Tibial nerve (tissue), 4 donors: ENCODE measurements around the gene MT2A. TPM values are rescaled to one million over a fixed set of nuclear protein-coding genes. Genes with fewer than 3 reads are reported as not detected.

Experiments
- DNase-seq, 2 donors: peaks; one replicate each; pipeline ENCODE4 v3.0.0-alpha.2; 2019; ENCODE audit warnings: low spot score in 2 of 2
- H3K27ac ChIP-seq, 4 donors: fragments of 200-600 bp; sonication (generic) in 3 of 4; one replicate each; pipeline ENCODE4 v1.5.1; 2017 to 2019; ENCODE audit warnings: mild to moderate bottlenecking in 1 of 4
- H3K27me3 ChIP-seq, 2 donors: fragments of 200-600 bp; sonication (generic) in 1 of 2; one replicate each; pipeline versions ENCODE4 v1.5.1 to v1.6.0; 2017 to 2019
- H3K36me3 ChIP-seq, 3 donors: fragments of 200-600 bp; sonication (generic); one replicate each; pipeline ENCODE4 v1.5.1; 2018 to 2019
- H3K4me1 ChIP-seq, 4 donors: fragments of 200-600 bp; sonication (generic) in 3 of 4; one replicate each; pipeline ENCODE4 v1.5.1; 2017 to 2019
- H3K4me3 ChIP-seq, 4 donors: fragments of 200-600 bp; sonication (generic) in 3 of 4; one replicate each; pipeline ENCODE4 v1.5.1; 2017 to 2019; ENCODE audit warnings: mild to moderate bottlenecking in 1 of 4, moderate library complexity in 1 of 4
- H3K9me3 ChIP-seq, 4 donors: fragments of 200-600 bp; sonication (generic) in 3 of 4; one replicate each; pipeline ENCODE4 v1.5.1; 2017 to 2019
- EP300 ChIP-seq, 2 donors: sonication (generic); formaldehyde crosslinking; IDR thresholded peaks; one replicate each; pipeline ENCODE4 v1.6.1; 2017; ENCODE audit warnings: antibody characterized with exemption in 2 of 2, mild to moderate bottlenecking in 1 of 2
- POLR2A ChIP-seq, 2 donors: fragments of 450-650 bp; IDR thresholded peaks; one replicate each; pipeline ENCODE4 v1.6.1; 2017; ENCODE audit warnings: antibody characterized with exemption in 2 of 2, mild to moderate bottlenecking in 2 of 2, moderate library complexity in 2 of 2
- WGBS, 2 donors: methylation state at CpG; one replicate each; pipeline ENCODE4 v1.1.5; 2018; 5-methylcytosine and 5-hydroxymethylcytosine counted together
- total RNA-seq, 4 donors: library from RNA; depleted of rRNA; stranded (reverse); fragments of >200 nt; gene quantifications; one replicate each; pipeline ENCODE4 v1.1.0, GENCODE V29; 2016
- TF ChIP-seq, protein P1 (sequence below), 5 experiments: fragments of 200-600 bp in 3 of 5; fragments of 450-650 bp in 2 of 5; sonication (generic) in 3 of 5; IDR thresholded peaks; one replicate each; pipeline ENCODE4 v1.5.1; 2016 to 2019; ENCODE audit warnings: antibody characterized with exemption in 5 of 5, mild to moderate bottlenecking in 3 of 5, moderate library complexity in 2 of 5

Gene MT2A
- total RNA-seq, 4 donors from 2014 or later = 154 to 612 (median 354) TPM

DNA sequence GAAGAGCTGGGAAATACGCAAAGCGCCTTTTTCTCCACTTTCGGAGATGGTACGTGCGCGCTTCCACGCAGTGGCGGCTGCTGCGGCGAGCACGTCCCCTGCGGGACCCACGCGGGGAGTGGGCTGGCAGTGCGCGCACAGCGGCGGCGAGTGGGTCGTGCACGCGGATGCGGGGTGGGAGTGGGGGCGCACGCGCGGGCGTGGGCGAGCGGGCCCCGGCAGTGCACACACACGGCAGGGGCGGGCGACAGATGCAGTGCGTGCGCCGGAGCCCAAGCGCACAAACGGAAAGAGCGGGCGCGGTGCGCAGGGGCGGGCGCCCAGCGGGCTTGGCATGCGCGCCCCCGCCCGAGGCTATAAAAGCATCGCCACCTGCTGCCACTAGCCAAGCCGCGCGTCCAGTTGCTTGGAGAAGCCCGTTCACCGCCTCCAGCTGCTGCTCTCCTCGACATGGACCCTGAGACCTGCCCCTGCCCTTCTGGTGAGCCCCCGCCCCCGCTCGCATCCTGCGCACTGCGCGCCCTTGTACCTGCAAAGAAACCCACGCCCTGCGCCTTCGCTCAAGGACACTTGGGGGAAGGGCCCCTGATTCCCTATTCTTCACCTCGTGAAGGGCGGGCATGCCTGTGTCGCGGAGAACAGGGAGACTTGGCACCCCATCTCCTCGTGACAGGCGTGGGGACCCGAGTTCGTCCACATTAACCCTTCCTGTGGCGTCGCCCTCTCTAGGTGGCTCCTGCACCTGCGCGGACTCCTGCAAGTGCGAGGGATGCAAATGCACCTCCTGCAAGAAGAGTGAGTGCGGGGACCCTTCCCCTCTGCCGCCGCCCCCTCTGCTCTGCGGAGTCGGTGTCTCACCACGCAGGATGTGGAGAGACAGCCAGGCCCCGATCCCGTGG is 19.0 kb upstream of the MT2A start, which contains the start of gene MT3:
TSS of gene MT3 (plus strand) at position 388 of the 899 bp plus-strand sequence. CDS start at position 451, 63 bp downstream.
- DNase-seq = no peak
- Histone ChIP-seq H3K4me1 (peaks cover 0 to 22% (median 4%) of the 10 kb centered on the region in 4 donors), H3K27me3 (peaks cover 0 to 26% of the 10 kb centered on the region in 2 donors), H3K36me3 (no peaks in the 10 kb centered on the region), H3K27ac (peak within 1 kb of the TSS; percentile 61 to 87 (median 78)), H3K9me3 (no peaks in the 10 kb centered on the region), H3K4me3 (peak within 1 kb of the TSS; percentile 33 to 65 (median 36))
- TF ChIP-seq, protein P1, sequence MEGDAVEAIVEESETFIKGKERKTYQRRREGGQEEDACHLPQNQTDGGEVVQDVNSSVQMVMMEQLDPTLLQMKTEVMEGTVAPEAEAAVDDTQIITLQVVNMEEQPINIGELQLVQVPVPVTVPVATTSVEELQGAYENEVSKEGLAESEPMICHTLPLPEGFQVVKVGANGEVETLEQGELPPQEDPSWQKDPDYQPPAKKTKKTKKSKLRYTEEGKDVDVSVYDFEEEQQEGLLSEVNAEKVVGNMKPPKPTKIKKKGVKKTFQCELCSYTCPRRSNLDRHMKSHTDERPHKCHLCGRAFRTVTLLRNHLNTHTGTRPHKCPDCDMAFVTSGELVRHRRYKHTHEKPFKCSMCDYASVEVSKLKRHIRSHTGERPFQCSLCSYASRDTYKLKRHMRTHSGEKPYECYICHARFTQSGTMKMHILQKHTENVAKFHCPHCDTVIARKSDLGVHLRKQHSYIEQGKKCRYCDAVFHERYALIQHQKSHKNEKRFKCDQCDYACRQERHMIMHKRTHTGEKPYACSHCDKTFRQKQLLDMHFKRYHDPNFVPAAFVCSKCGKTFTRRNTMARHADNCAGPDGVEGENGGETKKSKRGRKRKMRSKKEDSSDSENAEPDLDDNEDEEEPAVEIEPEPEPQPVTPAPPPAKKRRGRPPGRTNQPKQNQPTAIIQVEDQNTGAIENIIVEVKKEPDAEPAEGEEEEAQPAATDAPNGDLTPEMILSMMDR (IDR thresholded peaks at IDR 0.05) = peak in 1 of 5 experiments; percentile 43
- TF ChIP-seq EP300 (IDR thresholded peaks at IDR 0.05) (peak in 1 of 2 donors; percentile 85), POLR2A (IDR thresholded peaks at IDR 0.05) (peak; percentile 60 to 75)
- WGBS, 2 donors = 3 to 7% methylated on average over 47 to 71 of the region's 87 CpGs

DNA sequence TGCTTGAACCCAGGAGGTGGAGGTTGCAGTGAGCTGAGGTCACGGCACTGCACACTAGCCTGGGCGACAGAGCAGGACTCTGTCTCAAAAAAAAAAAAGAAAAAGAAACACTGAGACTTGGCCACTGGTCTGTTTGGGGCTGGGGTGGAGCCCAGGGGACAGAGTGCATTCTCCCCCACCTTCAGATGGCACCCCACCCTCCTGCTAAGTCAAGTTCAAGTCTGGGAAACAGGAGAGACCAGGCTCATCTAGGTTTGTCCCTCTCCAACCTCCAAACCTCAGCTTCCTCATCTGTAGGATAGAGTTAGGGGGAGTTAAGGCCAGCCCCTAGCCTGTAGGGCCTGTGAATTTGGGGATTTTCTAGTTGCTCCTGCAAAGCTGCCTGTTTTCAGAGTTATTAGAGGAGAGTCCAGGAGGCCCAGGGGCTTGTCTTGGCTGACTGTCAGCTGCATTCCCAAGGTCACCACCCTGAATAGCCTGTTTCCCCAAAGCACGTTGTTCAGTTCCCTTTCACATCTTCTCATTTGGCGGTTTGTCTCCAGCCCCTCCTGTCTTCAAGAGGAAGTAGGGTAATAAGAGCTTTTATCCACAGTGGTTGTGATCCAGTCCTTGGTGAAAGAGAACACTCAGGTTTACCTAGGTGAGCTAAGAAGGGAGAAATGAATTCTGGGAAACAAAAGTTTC is 16.9 kb upstream of the MT2A start:
- Histone ChIP-seq H3K4me1 (peaks cover 0 to 22% (median 4%) of the 10 kb centered on the region in 4 donors), H3K36me3 (no peaks in the 10 kb centered on the region), H3K27me3 (peaks cover 0 to 26% of the 10 kb centered on the region in 2 donors), H3K9me3 (no peaks in the 10 kb centered on the region), H3K4me3 (no peak overlapping the region), H3K27ac (peak overlapping the region in 1 of 4 donors; percentile 87)
- no peak for DNase-seq
- WGBS, 2 donors = 53% methylated on average over 4 of the region's 4 CpGs
- TF ChIP-seq, protein P1 (IDR thresholded peaks at IDR 0.05) = no peak
- TF ChIP-seq POLR2A (IDR thresholded peaks at IDR 0.05) (no peak), EP300 (IDR thresholded peaks at IDR 0.05) (no peak)

DNA sequence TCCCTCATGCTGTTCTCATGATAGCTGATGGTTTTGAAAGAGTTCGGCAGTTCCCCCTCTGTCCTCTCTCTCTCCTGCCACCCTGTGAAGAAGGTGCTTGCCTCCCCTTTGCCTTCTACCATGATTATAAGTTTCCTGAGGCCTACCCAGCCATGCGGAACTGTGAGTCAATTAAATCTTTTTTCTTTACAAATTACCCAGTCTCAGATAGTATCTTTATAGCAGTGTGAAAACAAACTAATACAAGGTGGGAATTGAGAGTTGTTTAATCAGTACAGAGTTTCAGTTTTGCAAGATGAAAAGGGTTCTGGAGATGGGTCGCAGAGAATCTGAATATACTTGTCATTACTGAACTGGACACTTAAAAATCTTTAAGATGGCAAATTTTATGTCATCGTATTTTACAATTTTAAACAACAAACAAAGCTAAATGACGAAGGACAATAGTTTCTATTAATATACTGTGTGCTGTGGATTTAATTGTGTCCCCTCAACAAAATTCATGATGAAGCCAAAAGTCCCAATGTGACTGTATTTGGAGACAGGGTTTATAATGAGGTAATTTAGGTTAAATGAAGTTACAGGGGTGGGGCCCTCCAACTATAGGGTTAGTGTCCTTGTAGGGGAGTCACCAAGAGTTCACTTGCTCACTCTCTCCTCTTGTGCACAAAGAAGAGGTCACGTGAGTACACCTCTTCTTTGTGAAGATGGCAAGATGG is 14.7 kb upstream of the MT2A start:
- 76 to 94% methylated on average over 6 of the region's 6 CpGs for WGBS, 2 donors
- TF ChIP-seq, protein P1 (IDR thresholded peaks at IDR 0.05) = no peak
- TF ChIP-seq EP300 (IDR thresholded peaks at IDR 0.05) (no peak), POLR2A (IDR thresholded peaks at IDR 0.05) (no peak)

DNA sequence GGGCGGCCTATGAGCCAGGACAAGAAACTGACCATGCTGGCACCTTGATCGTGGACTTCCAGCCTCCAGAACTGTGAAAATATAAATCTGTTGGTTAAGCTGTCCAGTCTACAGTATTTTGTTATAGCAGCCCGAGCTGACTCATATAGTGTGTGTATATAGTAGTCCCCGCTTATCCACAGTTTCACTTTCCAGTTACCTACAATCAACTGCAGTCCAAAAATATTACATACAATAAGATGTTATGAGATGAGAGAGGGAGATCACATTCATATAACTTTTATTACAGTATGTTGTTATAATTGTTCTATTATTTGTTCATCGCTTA is 14.1 kb upstream of the MT2A start:
- DNase-seq = no peak
- Histone ChIP-seq H3K36me3 (no peaks in the 10 kb centered on the region), H3K4me3 (no peak overlapping the region), H3K27ac (no peak overlapping the region), H3K27me3 (peaks cover 0 to 11% of the 10 kb centered on the region in 2 donors), H3K9me3 (no peaks in the 10 kb centered on the region), H3K4me1 (peaks cover 0 to 16% (median 2%) of the 10 kb centered on the region in 4 donors)
- 94 to 96% methylated on average over 5 of the region's 5 CpGs for WGBS, 2 donors
- TF ChIP-seq POLR2A (IDR thresholded peaks at IDR 0.05) (no peak), EP300 (IDR thresholded peaks at IDR 0.05) (no peak)
- TF ChIP-seq, protein P1 (IDR thresholded peaks at IDR 0.05) = no peak

More for the DNA sequence above, 14.7 kb upstream of the MT2A start:
- Histone ChIP-seq H3K27me3 (peaks cover 0 to 14% of the 10 kb centered on the region in 2 donors), H3K27ac (no peak overlapping the region), H3K4me1 (peaks cover 0 to 21% (median 4%) of the 10 kb centered on the region in 4 donors), H3K36me3 (no peaks in the 10 kb centered on the region), H3K9me3 (no peaks in the 10 kb centered on the region), H3K4me3 (no peak overlapping the region)
- DNase-seq = no peak
